ENCODE results near the gene FAM83B.
"Not testable (repeated sequence)": the region's sequence is repeated elsewhere in the genome, so short reads cannot be mapped to it uniquely, and the experiment has no call there.

Gene FAM83B

GRCh38 chr6:54900666-54901065, 54.1 kb downstream of the FAM83B start:
- no peak for DNase-seq

GRCh38 chr6:54903884-54904283, 57.3 kb downstream of the FAM83B start:
- no peak for DNase-seq

GRCh38 chr6:54907355-54907754, 60.8 kb downstream of the FAM83B start:
- no peak for DNase-seq

GRCh38 chr6:54909184-54909583, 62.6 kb downstream of the FAM83B start:
- no peak for DNase-seq

- no peak for DNase-seq
These were observed 63.9 kb downstream of the FAM83B start for GRCh38 chr6:54910431-54910884.

GRCh38 chr6:54910921-54911320, 64.3 kb downstream of the FAM83B start:
- no peak for DNase-seq

GRCh38 chr6:54913211-54913610, 66.6 kb downstream of the FAM83B start:
- no peak for DNase-seq

- no peak for DNase-seq
These were observed 70.3 kb downstream of the FAM83B start for GRCh38 chr6:54916858-54917257.

GRCh38 chr6:54920628-54921027, 74.1 kb downstream of the FAM83B start:
- no peak for DNase-seq

- no peak for DNase-seq
These were observed 75.3 kb downstream of the FAM83B start for GRCh38 chr6:54921891-54922290.

- DNase-seq: no peak
These were observed 82.8 kb downstream of the FAM83B start for GRCh38 chr6:54929245-54929909.

- DNase-seq: no peak
These were observed 86.1 kb downstream of the FAM83B start for GRCh38 chr6:54932622-54933021.

- DNase-seq: no peak
These were observed 89.2 kb downstream of the FAM83B start for GRCh38 chr6:54935739-54936138.

GRCh38 chr6:54937371-54937770, 90.8 kb downstream of the FAM83B start:
- no peak for DNase-seq

- DNase-seq: no peak
These were observed 111.1 kb downstream of the FAM83B start for GRCh38 chr6:54957698-54958097.

GRCh38 chr6:54958446-54958845, 111.9 kb downstream of the FAM83B start:
- no peak for DNase-seq

GRCh38 chr6:54959820-54960219, 113.2 kb downstream of the FAM83B start:
- no peak for DNase-seq

GRCh38 chr6:54961372-54961771, 114.8 kb downstream of the FAM83B start:
- DNase-seq: not testable (repeated sequence)

GRCh38 chr6:54970337-54970736, 123.8 kb downstream of the FAM83B start:
- no peak for DNase-seq

- no peak for DNase-seq
These were observed 125.3 kb downstream of the FAM83B start for GRCh38 chr6:54971825-54972224.

- DNase-seq: not testable (repeated sequence)
These were observed 132.6 kb downstream of the FAM83B start for GRCh38 chr6:54979161-54979560.

GRCh38 chr6:54980511-54981275, 134.1 kb downstream of the FAM83B start:
- no peak for DNase-seq

- DNase-seq: no peak
These were observed 134.7 kb downstream of the FAM83B start for GRCh38 chr6:54981276-54981609.

- DNase-seq: no peak
These were observed 135.1 kb downstream of the FAM83B start for GRCh38 chr6:54981647-54982046.
